GM11168 (cell line): ENCODE data around the gene TSPAN32.

Experiments
- in situ Hi-C: fragments of 300-500 bp; cut with MboI; formaldehyde crosslinking; loops from one replicate; pipeline ENCODE4 v1.12.0; 2022; ENCODE audit warnings: low sequenced_read_pairs; ENCODE audit not compliant: unreplicated experiment

Gene TSPAN32

GRCh38 chr11:2266586-2267305 is 35.1 kb upstream of the TSPAN32 start:
- in situ Hi-C loops, result no loop called here

GRCh38 chr11:2267306-2267850 is 34.4 kb upstream of the TSPAN32 start:
- in situ Hi-C loops, result no loop called here

GRCh38 chr11:2267851-2268728 is 33.7 kb upstream of the TSPAN32 start:
- in situ Hi-C loops, result no loop called here

GRCh38 chr11:2268729-2269600 is 32.8 kb upstream of the TSPAN32 start:
- in situ Hi-C loops, result no loop called here

GRCh38 chr11:2269601-2270321 is 32.1 kb upstream of the TSPAN32 start:
- in situ Hi-C loops, result no loop called here

- in situ Hi-C loops, result no loop called here
Observed at GRCh38 chr11:2270322-2271076, 31.3 kb upstream of the TSPAN32 start, which contains the start of gene ASCL2. TSS of gene ASCL2 (minus strand) at chr11:2270588. CDS start at chr11:2270332, 256 bp downstream.

GRCh38 chr11:2271077-2271326 is 30.8 kb upstream of the TSPAN32 start:
- in situ Hi-C loops, result no loop called here

- in situ Hi-C loops, result no loop called here
Observed at GRCh38 chr11:2271327-2272227, 30.2 kb upstream of the TSPAN32 start.

- in situ Hi-C loops, result no loop called here
Observed at GRCh38 chr11:2272228-2272945, 29.4 kb upstream of the TSPAN32 start.

- in situ Hi-C loops, result no loop called here
Observed at GRCh38 chr11:2272946-2273280, 28.9 kb upstream of the TSPAN32 start.

GRCh38 chr11:2273311-2273710 is 28.5 kb upstream of the TSPAN32 start:
- in situ Hi-C loops, result no loop called here

- in situ Hi-C loops, result no loop called here
Observed at GRCh38 chr11:2273771-2274170, 28.0 kb upstream of the TSPAN32 start.

GRCh38 chr11:2275334-2276279 is 26.2 kb upstream of the TSPAN32 start:
- in situ Hi-C loops, result loop anchor here (25.0 kb wide), 1 partner anchor 612 kb away; the partner anchor contains the start of gene CDKN1C

- in situ Hi-C loops, result loop anchor here (25.0 kb wide), 1 partner anchor 611 kb away; the partner anchor contains the start of gene CDKN1C
Observed at GRCh38 chr11:2276280-2277007, 25.4 kb upstream of the TSPAN32 start.

- in situ Hi-C loops, result loop anchor here (25.0 kb wide), 1 partner anchor 610 kb away; the partner anchor contains the start of gene CDKN1C
Observed at GRCh38 chr11:2277008-2277346, 24.8 kb upstream of the TSPAN32 start.
